GM12891 (cell line): Measurements from ENCODE around the gene DCANP1.

Experiments
- PAX5 ChIP-seq: IDR thresholded peaks from 2 replicates; pipeline ENCODE4 v1.6.1; 2011; ENCODE audit warnings: low read length, moderate library complexity, mild to moderate bottlenecking; ENCODE audit not compliant: insufficient read depth, severe bottlenecking
- POLR2A ChIP-seq: IDR thresholded peaks from 2 replicates; pipeline ENCODE4 v1.6.1; 2011; ENCODE audit warnings: low read depth, low read length, control low read depth
- POLR2AphosphoS5 ChIP-seq: IDR thresholded peaks from 2 replicates; pipeline ENCODE4 v1.6.1; 2011; ENCODE audit warnings: low read depth, low read length, control low read depth
- POU2F2 ChIP-seq: IDR thresholded peaks from 2 replicates; pipeline ENCODE4 v1.6.1; 2011; ENCODE audit warnings: low read depth, mild to moderate bottlenecking, control low read depth, low read length, moderate library complexity
- TAF1 ChIP-seq: IDR thresholded peaks from 2 replicates; pipeline ENCODE4 v1.6.1; 2011; ENCODE audit warnings: low read depth, low read length, control low read depth

DNA sequence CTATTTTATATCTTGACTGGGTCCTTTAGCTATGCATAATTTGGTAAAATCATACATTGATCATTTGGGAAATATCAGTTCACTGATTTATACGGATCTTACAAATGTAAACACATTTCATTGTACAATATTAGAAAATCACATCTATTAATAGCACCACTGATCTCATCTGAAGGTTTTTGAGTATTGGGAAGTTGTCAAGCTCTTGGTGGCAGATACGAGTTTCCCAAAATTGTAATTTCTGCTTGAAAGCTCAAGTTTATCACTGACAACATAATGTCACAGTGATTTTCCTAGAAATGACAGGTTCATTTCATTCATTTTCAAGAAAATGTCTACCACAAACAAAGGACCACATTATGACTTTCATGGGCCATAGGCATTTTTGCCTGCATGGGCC lies 45.1 kb downstream of the DCANP1 start:
- TF ChIP-seq POLR2A (no peak), POLR2AphosphoS5 (no peak), PAX5 (no peak), TAF1 (no peak), POU2F2 (no peak)
